BLaER1 treated with 17β-estradiol and CSF1 and Interleukin-3, amounts not matched to agents 10 nM and 100 nM (cell line): ENCODE results near the gene CLDN15.
A peak's percentile ranks its signal among the peaks of the same experiment; 100 is the strongest.

Experiments used
- H3K27ac ChIP-seq, 11 experiments: shearing (Covaris generic); formaldehyde crosslinking; 2 replicates each; pipeline ENCODE4 v1.8.1; 2022
- H3K27me3 ChIP-seq, 11 experiments: shearing (Covaris generic); formaldehyde crosslinking; 2 replicates each; pipeline ENCODE4 v1.8.1; 2022
- H3K36me3 ChIP-seq, 11 experiments: shearing (Covaris generic); formaldehyde crosslinking; 2 replicates each; pipeline ENCODE4 v1.8.1; 2022
- H3K4me1 ChIP-seq, 10 experiments: shearing (Covaris generic); formaldehyde crosslinking; 2 replicates each; pipeline ENCODE4 v1.8.1; 2022
- H3K4me2 ChIP-seq, 11 experiments: shearing (Covaris generic); formaldehyde crosslinking; 2 replicates each; pipeline ENCODE4 v1.8.1; 2022
- H3K4me3 ChIP-seq, 10 experiments: shearing (Covaris generic); formaldehyde crosslinking; 2 replicates each; pipeline ENCODE4 v1.8.1; 2022
- H3K9ac ChIP-seq, 11 experiments: shearing (Covaris generic); formaldehyde crosslinking; 2 replicates each; pipeline ENCODE4 v1.8.1; 2022
- H3K9me3 ChIP-seq, 11 experiments: shearing (Covaris generic); formaldehyde crosslinking; replicated peaks in 1 of 11; 2 replicates each; pipeline ENCODE4 v1.8.1; 2022
- H4K20me1 ChIP-seq, 11 experiments: shearing (Covaris generic); formaldehyde crosslinking; 2 replicates each; pipeline ENCODE4 v1.8.1; 2022
- Cebpa-rat ChIP-seq, 11 experiments: shearing (Covaris generic); IDR thresholded peaks; 2 replicates each; pipeline ENCODE4 v1.8.1; 2022

CLDN15 gene

GRCh38 chr7:101218236-101219125 is 19.1 kb downstream of the CLDN15 start:
- Histone ChIP-seq H3K27ac (peak overlapping the region; percentile 76 to 96 (median 84)), H3K4me1 (peaks cover 35 to 69% (median 54%) of the 10 kb centered on the region in 10 experiments), H3K27me3 (no peaks in the 10 kb centered on the region), H3K9ac (peak overlapping the region; percentile 77 to 91 (median 82)), H3K4me2 (peak overlapping the region; percentile 88 to 100 (median 93)), H3K36me3 (peaks cover 16 to 59% (median 49%) of the 10 kb centered on the region in 11 experiments), H3K4me3 (peak overlapping the region; percentile 73 to 90 (median 80)), H3K9me3 (no peaks in the 10 kb centered on the region), H4K20me1 (peaks cover 4 to 39% (median 25%) of the 10 kb centered on the region in 11 experiments; a peak in 17 of 22 replicates)
- no peak for TF ChIP-seq Cebpa-rat (IDR thresholded peaks at IDR 0.05)

- Histone ChIP-seq H3K27me3 (no peaks in the 10 kb centered on the region), H3K4me2 (peak within 1 kb of the TSS; percentile 88 to 100 (median 95)), H3K36me3 (peaks cover 7 to 57% (median 45%) of the 10 kb centered on the region in 11 experiments), H3K4me3 (peak within 1 kb of the TSS; percentile 73 to 90 (median 80)), H3K9me3 (no peaks in the 10 kb centered on the region), H4K20me1 (peaks cover 4 to 33% (median 24%) of the 10 kb centered on the region in 11 experiments; a peak in 17 of 22 replicates), H3K27ac (peak within 1 kb of the TSS; percentile 76 to 96 (median 84)), H3K4me1 (peaks cover 35 to 67% (median 54%) of the 10 kb centered on the region in 10 experiments), H3K9ac (peak within 1 kb of the TSS; percentile 77 to 91 (median 82))
- TF ChIP-seq Cebpa-rat (IDR thresholded peaks at IDR 0.05) = no peak
Observed at GRCh38 chr7:101217388-101218235, 20.0 kb downstream of the CLDN15 start, which contains the start of the genes PLOD3 and ZNHIT1. Gene PLOD3 (minus strand): TSS chr7:101217581. CDS start chr7:101217274, 307 bp downstream. Gene ZNHIT1 (plus strand): TSS chr7:101218165. CDS start chr7:101218196, 31 bp downstream.

GRCh38 chr7:101216860-101217387 is 20.7 kb downstream of the CLDN15 start:
- H3K36me3 ChIP-seq = peaks cover 8 to 57% (median 45%) of the 10 kb centered on the region in 11 experiments
- peak overlapping the region; percentile 77 to 91 (median 82) for H3K9ac ChIP-seq
- peak overlapping the region; percentile 76 to 96 (median 84); a peak in 21 of 22 replicates for H3K27ac ChIP-seq
- no peaks in the 10 kb centered on the region for H3K27me3 ChIP-seq
- H3K4me3 ChIP-seq = peak overlapping the region; percentile 73 to 90 (median 80)
- peak overlapping the region; percentile 88 to 100 (median 95) for H3K4me2 ChIP-seq
- TF ChIP-seq Cebpa-rat (IDR thresholded peaks at IDR 0.05) = no peak
- peaks cover 35 to 60% (median 51%) of the 10 kb centered on the region in 10 experiments for H3K4me1 ChIP-seq
- H4K20me1 ChIP-seq = peaks cover 4 to 33% (median 19%) of the 10 kb centered on the region in 11 experiments; a peak in 17 of 22 replicates
- H3K9me3 ChIP-seq = no peaks in the 10 kb centered on the region

- peaks cover 10 to 57% (median 46%) of the 10 kb centered on the region in 11 experiments; a peak in 21 of 22 replicates for H3K36me3 ChIP-seq
- H3K4me1 ChIP-seq = peaks cover 35 to 53% (median 46%) of the 10 kb centered on the region in 10 experiments
- H3K9ac ChIP-seq = peak overlapping the region; percentile 77 to 91 (median 82)
- peak overlapping the region; percentile 88 to 100 (median 95) for H3K4me2 ChIP-seq
- H3K4me3 ChIP-seq = peak overlapping the region; percentile 73 to 90 (median 80)
- TF ChIP-seq Cebpa-rat (IDR thresholded peaks at IDR 0.05) = no peak
- peak overlapping the region; percentile 76 to 96 (median 84); a peak in 20 of 22 replicates for H3K27ac ChIP-seq
- H3K27me3 ChIP-seq = no peaks in the 10 kb centered on the region
- peaks cover 2 to 33% (median 12%) of the 10 kb centered on the region in 11 experiments; a peak in 15 of 22 replicates for H4K20me1 ChIP-seq
- H3K9me3 ChIP-seq = no peaks in the 10 kb centered on the region
Observed at GRCh38 chr7:101216001-101216859, 21.4 kb downstream of the CLDN15 start.

GRCh38 chr7:101212014-101212413 is 25.6 kb downstream of the CLDN15 start:
- Histone ChIP-seq H3K27me3 (no peaks in the 10 kb centered on the region), H3K27ac (no peak overlapping the region), H3K4me3 (no peak overlapping the region), H3K9ac (no peak overlapping the region), H3K36me3 (peaks cover 30 to 90% (median 84%) of the 10 kb centered on the region in 11 experiments), H4K20me1 (peaks cover 0 to 54% (median 0%) of the 10 kb centered on the region in 11 experiments; a peak in 5 of 22 replicates), H3K4me1 (peaks cover 13 to 24% (median 22%) of the 10 kb centered on the region in 10 experiments), H3K9me3 (no peaks in the 10 kb centered on the region), H3K4me2 (no peak overlapping the region)
- no peak for TF ChIP-seq Cebpa-rat (IDR thresholded peaks at IDR 0.05)

DNA sequence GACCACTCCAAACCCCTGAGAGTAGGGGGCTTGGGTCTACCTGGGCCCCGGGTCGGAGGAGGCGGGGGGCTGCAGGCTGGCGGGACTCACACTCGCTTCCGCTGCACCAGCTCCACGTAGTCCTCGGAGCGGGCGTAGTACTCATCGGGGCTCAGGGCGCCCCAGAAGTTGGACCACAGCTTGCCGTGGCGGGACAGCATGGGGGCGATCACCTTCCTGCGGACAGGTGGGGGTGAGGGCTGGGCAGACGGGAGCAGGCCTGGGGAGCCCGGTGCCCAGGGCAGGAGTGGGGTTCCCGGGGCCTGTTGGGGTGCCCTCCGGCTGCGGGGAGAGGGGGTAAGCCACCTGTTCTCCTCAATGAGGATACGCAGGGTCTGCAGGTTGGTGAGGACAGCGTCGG is 26.1 kb downstream of the CLDN15 start:
- Histone ChIP-seq H3K4me1 (peaks cover 8 to 24% (median 19%) of the 10 kb centered on the region in 10 experiments), H3K27ac (no peak overlapping the region), H3K9ac (no peak overlapping the region; a peak in 1 of 22 replicates), H3K9me3 (no peaks in the 10 kb centered on the region), H3K27me3 (no peaks in the 10 kb centered on the region), H4K20me1 (peaks cover 0 to 57% (median 0%) of the 10 kb centered on the region in 11 experiments; a peak in 5 of 22 replicates), H3K4me3 (no peak overlapping the region), H3K4me2 (no peak overlapping the region), H3K36me3 (peaks cover 30 to 96% (median 87%) of the 10 kb centered on the region in 11 experiments)
- no peak for TF ChIP-seq Cebpa-rat (IDR thresholded peaks at IDR 0.05)

DNA sequence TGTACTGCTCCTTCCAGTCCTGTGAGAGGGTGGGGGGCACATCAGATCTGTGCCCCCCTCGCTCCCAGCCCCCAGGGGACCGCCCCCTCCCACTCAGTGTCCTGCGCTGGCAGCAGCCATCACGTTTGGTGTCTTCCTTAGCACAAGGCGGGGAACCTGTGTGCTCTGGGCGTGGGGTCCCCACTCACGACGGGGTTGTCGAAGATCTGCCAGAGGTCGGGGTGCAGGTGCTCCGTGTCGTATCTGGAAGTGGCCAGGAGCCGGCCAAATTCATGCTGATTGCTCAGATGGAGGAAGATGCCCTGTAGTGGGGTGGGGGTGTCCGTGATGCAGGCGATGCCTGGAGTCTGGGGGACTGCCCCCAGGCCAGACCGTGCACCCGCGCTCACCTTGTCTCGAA is 27.5 kb downstream of the CLDN15 start:
- Histone ChIP-seq H3K27ac (no peak overlapping the region), H3K27me3 (no peaks in the 10 kb centered on the region), H3K4me1 (peaks cover 0 to 20% (median 14%) of the 10 kb centered on the region in 10 experiments; a peak in 15 of 20 replicates), H3K4me2 (no peak overlapping the region), H3K9ac (no peak overlapping the region; a peak in 1 of 22 replicates), H3K36me3 (peaks cover 30 to 96% (median 87%) of the 10 kb centered on the region in 11 experiments), H3K4me3 (no peak overlapping the region), H4K20me1 (peaks cover 0 to 64% (median 0%) of the 10 kb centered on the region in 11 experiments; a peak in 5 of 22 replicates), H3K9me3 (no peaks in the 10 kb centered on the region)
- no peak for TF ChIP-seq Cebpa-rat (IDR thresholded peaks at IDR 0.05)
